NT2/D1 (cell line): ENCODE results near the gene AAMDC.
A peak's percentile ranks its signal among the peaks of the same experiment; 100 is the strongest.
"Not testable (repeated sequence)": the region's sequence is repeated elsewhere in the genome, so short reads cannot be mapped to it uniquely, and the experiment has no call there.

Experiments
- DNase-seq: peaks from one replicate; pipeline ENCODE4 v3.0.0-alpha.2; 2011; ENCODE audit warnings: low read depth, low spot score
- H3K27me3 ChIP-seq: 2 replicates; pipeline ENCODE4 v1.6.0; 2011; ENCODE audit warnings: mild to moderate bottlenecking; ENCODE audit not compliant: insufficient read length, insufficient read depth
- H3K36me3 ChIP-seq: 2 replicates; pipeline ENCODE4 v1.6.1; 2011; ENCODE audit warnings: mild to moderate bottlenecking, low read length, mixed read lengths; ENCODE audit not compliant: insufficient read depth, insufficient read length
- H3K4me1 ChIP-seq: 2 replicates; pipeline ENCODE4 v1.5.1; 2011; ENCODE audit not compliant: insufficient read depth, insufficient read length
- H3K4me3 ChIP-seq: 2 replicates; pipeline ENCODE4 v1.5.1; 2011; ENCODE audit warnings: low read depth; ENCODE audit not compliant: insufficient read length
- H3K9ac ChIP-seq: 2 replicates; pipeline ENCODE4 v1.6.0; 2011; ENCODE audit warnings: low read depth; ENCODE audit not compliant: insufficient read length
- H3K9me3 ChIP-seq: 2 replicates; pipeline ENCODE4 v1.5.1; 2011; ENCODE audit warnings: mild to moderate bottlenecking, low read length; ENCODE audit not compliant: insufficient read depth
- SUZ12 ChIP-seq: IDR thresholded peaks from 2 replicates; pipeline ENCODE4 v1.6.1; 2011; ENCODE audit not compliant: insufficient read length, insufficient read depth; ENCODE audit errors: extremely low read depth
- YY1 ChIP-seq: IDR thresholded peaks from 2 replicates; pipeline ENCODE4 v1.6.1; 2011; ENCODE audit not compliant: insufficient read length, insufficient read depth
- ZNF274 ChIP-seq: IDR thresholded peaks from 2 replicates; pipeline ENCODE4 v1.6.1; 2011; ENCODE audit warnings: mild to moderate bottlenecking, low read depth, low read length

Gene AAMDC

GRCh38 chr11:77874206-77874605, 53.3 kb downstream of the AAMDC start:
- Histone ChIP-seq H3K9ac (no peak overlapping the region), H3K4me1 (peaks cover 2% of the 10 kb centered on the region), H3K27me3 (no peaks in the 10 kb centered on the region), H3K4me3 (no peak overlapping the region), H3K9me3 (no peaks in the 10 kb centered on the region), H3K36me3 (peaks cover 44% of the 10 kb centered on the region)
- TF ChIP-seq YY1 (no peak), SUZ12 (no peak), ZNF274 (no peak)
- DNase-seq = no peak

DNA sequence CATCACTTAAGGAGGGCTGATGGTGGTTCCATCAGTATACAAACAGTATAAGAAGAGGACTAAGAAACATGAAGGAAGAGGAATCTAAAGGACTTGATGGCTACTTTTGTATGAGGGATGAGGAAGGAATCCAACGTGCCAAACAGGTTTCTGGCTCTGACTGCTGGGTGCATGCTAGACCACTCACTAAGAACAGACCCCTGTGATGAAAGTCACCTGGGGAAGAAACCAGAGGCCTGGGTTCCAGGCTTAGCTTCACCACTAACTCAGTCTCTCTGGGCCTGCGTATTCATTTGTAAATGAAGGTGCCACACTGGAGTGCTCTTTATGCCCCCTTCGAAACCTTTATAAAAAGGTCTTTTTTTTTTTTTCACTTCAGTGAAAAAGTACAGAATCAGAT, 55.1 kb downstream of the AAMDC start:
- Histone ChIP-seq H3K9me3 (no peaks in the 10 kb centered on the region), H3K4me3 (no peak overlapping the region), H3K9ac (no peak overlapping the region), H3K27me3 (no peaks in the 10 kb centered on the region), H3K4me1 (peaks cover 2% of the 10 kb centered on the region), H3K36me3 (peaks cover 52% of the 10 kb centered on the region)
- peak; percentile 8 for DNase-seq
- TF ChIP-seq ZNF274 (no peak), YY1 (no peak), SUZ12 (no peak)

DNA sequence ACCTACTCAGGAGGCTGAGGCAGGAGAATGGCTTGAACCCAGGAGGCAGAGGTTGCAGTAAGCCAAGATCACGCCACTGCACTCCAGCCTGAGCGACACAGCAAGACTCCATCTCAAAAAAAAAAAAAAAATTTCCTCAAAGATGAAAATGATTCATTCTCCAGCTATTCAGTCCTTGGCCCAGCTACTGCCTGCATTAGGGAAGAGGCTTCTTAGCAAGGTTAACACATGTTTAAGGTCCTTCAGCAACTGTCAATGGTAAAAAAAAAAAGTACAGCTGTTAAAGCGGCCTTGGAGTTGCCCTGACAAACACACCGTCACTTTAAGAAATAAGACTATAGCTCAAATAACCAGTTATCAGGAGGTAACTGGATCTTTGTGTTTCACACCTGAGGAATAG, 57.3 kb downstream of the AAMDC start:
- not testable (repeated sequence) for DNase-seq, H3K9ac ChIP-seq, H3K4me3 ChIP-seq, H3K9me3 ChIP-seq, H3K4me1 ChIP-seq, H3K27me3 ChIP-seq
- H3K36me3 ChIP-seq = peaks cover 51% of the 10 kb centered on the region

DNA sequence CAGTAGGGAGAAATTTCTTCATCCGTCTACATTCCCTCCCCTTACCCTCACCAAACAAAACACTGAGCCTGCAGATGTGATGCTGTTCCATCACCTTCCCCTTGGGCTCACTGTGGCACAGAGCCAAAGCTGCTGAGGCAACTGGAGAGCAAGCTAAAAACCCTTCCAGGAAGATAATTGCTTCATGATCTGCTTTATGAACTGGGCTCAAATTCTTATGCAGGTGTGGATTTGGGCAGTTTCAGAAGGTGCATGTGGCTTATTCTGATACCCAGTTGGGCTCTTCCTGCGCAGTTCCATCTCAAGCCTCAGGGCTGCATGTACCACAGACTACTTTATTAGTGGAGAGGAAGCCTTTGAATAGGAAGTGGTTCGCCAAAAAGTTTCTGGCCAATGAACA, 58.3 kb downstream of the AAMDC start:
- no peak for DNase-seq
- Histone ChIP-seq H3K36me3 (peaks cover 61% of the 10 kb centered on the region), H3K4me3 (no peak overlapping the region), H3K27me3 (no peaks in the 10 kb centered on the region), H3K9me3 (no peaks in the 10 kb centered on the region), H3K4me1 (peaks cover 2% of the 10 kb centered on the region), H3K9ac (no peak overlapping the region)
- no peak for TF ChIP-seq YY1
- no peak for TF ChIP-seq ZNF274
- TF ChIP-seq SUZ12 = no peak

- no peak overlapping the region for H3K4me3 ChIP-seq
- peaks cover 51% of the 10 kb centered on the region for H3K36me3 ChIP-seq
- no peaks in the 10 kb centered on the region for H3K4me1 ChIP-seq
- no peaks in the 10 kb centered on the region for H3K9me3 ChIP-seq
- no peaks in the 10 kb centered on the region for H3K27me3 ChIP-seq
- DNase-seq = no peak
- no peak overlapping the region for H3K9ac ChIP-seq
- TF ChIP-seq ZNF274 (no peak), SUZ12 (no peak), YY1 (no peak)
These were observed 61.5 kb downstream of the AAMDC start for GRCh38 chr11:77882396-77882795.

DNA sequence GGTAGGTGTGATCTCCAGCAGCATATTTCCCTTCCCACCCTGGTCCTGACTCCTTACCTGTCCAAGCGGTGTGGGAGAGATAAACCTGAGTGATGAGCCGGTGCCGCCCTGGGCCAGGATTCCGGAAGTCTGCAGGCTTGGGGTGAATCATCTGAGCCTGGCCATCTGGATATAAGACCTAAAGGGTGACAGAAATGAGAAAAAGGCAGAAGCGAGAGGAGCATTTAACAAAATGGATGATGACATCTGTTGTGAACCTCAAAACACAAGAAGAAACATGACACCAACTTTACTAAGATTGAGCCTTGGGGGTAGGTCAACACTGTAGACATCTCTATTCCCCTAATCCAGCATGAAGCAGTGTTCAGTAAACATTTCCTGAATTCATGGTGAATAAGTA, 62.8 kb downstream of the AAMDC start:
- peaks cover 42% of the 10 kb centered on the region for H3K36me3 ChIP-seq
- H3K9ac ChIP-seq = no peak overlapping the region
- TF ChIP-seq SUZ12 = no peak
- no peak for TF ChIP-seq ZNF274
- no peak for TF ChIP-seq YY1
- no peak for DNase-seq
- H3K9me3 ChIP-seq = no peaks in the 10 kb centered on the region
- no peaks in the 10 kb centered on the region for H3K27me3 ChIP-seq
- H3K4me1 ChIP-seq = no peaks in the 10 kb centered on the region
- H3K4me3 ChIP-seq = no peak overlapping the region

DNA sequence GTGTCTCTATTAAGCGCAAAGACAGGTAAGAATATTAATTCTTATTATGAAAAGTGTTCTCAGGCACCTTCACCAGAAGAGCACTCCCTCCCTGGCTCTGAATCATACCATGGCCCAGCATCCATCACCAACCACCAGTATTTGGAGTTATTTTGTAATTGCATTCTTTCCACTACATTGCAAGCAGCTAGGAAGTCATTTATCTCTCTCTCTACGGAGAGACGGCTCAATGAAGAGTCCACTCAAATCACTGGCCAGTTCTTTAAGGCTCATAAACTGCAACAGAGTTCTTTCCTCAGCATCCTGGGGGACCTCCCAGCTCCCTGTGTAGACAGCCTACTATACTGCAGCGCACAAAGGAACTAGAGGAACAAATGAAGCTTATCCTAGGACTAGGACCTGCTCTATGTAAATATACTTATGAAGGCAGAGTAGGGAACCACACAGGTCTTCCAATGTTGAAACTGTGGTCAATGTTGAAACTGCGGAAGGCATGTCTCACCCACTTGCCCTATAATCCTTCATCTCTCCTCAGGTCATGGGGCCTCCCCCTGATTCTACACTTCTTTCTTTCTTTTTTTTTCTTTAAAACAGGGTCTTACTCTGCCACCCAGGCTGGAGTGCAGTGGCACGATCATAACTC, 63.4 kb downstream of the AAMDC start:
- H3K9ac ChIP-seq = no peak overlapping the region

GRCh38 chr11:77884829-77885190, 63.9 kb downstream of the AAMDC start:
- TF ChIP-seq ZNF274 (no peak), YY1 (no peak), SUZ12 (no peak)
- H3K9me3 ChIP-seq = no peaks in the 10 kb centered on the region
- no peak overlapping the region for H3K4me3 ChIP-seq
- no peak for DNase-seq
- H3K4me1 ChIP-seq = no peaks in the 10 kb centered on the region
- peaks cover 35% of the 10 kb centered on the region for H3K36me3 ChIP-seq
- no peaks in the 10 kb centered on the region for H3K27me3 ChIP-seq
- no peak overlapping the region for H3K9ac ChIP-seq

More for the DNA sequence above, 63.4 kb downstream of the AAMDC start:
- H3K9me3 ChIP-seq = no peaks in the 10 kb centered on the region
- H3K4me3 ChIP-seq = no peak overlapping the region
- H3K4me1 ChIP-seq = no peaks in the 10 kb centered on the region
- DNase-seq = no peak
- TF ChIP-seq ZNF274 = no peak
- TF ChIP-seq SUZ12 = no peak
- no peak for TF ChIP-seq YY1
- H3K27me3 ChIP-seq = no peaks in the 10 kb centered on the region
- H3K36me3 ChIP-seq = peaks cover 36% of the 10 kb centered on the region
